HEK293 (cell line): ENCODE measurements around the gene GLIS1.

Experiments used
- CTCF ChIP-seq: fragments of 450-650 bp; formaldehyde crosslinking; IDR thresholded peaks from 2 replicates; pipeline ENCODE4 v1.5.1; 2016; ENCODE audit warnings: missing biosample characterization, missing genetic modification characterization
- GLIS2 ChIP-seq: fragments of 450-650 bp; formaldehyde crosslinking; IDR thresholded peaks from 2 replicates; pipeline ENCODE4 v1.5.1; 2016; ENCODE audit warnings: missing biosample characterization, missing genetic modification characterization
- ZNF501 ChIP-seq: fragments of 450-650 bp; formaldehyde crosslinking; IDR thresholded peaks from 2 replicates; pipeline ENCODE4 v1.5.1; 2016; ENCODE audit warnings: missing biosample characterization, missing genetic modification characterization
- ZNF561 ChIP-seq: fragments of 450-650 bp; IDR thresholded peaks from 2 replicates; pipeline ENCODE4 v1.5.1; 2018; ENCODE audit warnings: missing biosample characterization, missing genetic modification characterization, borderline replicate concordance

- TF ChIP-seq ZNF561 (no peak), CTCF (tag by site-specific recombination) (no peak), GLIS2 (no peak), ZNF501 (tag by site-specific recombination) (no peak)
These were observed 28.0 kb upstream of the GLIS1 start for GRCh38 chr1:53766831-53767405.
